Astrocyte (in vitro differentiated cells and primary cell): ENCODE results near the gene WFDC5.

Experiments
- EZH2 ChIP-seq: IDR thresholded peaks from 2 replicates; pipeline ENCODE4 v1.6.1; 2012; ENCODE audit warnings: mild to moderate bottlenecking, low read length, inconsistent platforms; ENCODE audit not compliant: insufficient read depth
- TF ChIP-seq, protein P1 (sequence below): IDR thresholded peaks from 2 replicates; pipeline ENCODE4 v1.5.1; 2011; ENCODE audit warnings: low read depth, mild to moderate bottlenecking, inconsistent platforms, low read length, moderate library complexity; ENCODE audit not compliant: insufficient read depth

DNA sequence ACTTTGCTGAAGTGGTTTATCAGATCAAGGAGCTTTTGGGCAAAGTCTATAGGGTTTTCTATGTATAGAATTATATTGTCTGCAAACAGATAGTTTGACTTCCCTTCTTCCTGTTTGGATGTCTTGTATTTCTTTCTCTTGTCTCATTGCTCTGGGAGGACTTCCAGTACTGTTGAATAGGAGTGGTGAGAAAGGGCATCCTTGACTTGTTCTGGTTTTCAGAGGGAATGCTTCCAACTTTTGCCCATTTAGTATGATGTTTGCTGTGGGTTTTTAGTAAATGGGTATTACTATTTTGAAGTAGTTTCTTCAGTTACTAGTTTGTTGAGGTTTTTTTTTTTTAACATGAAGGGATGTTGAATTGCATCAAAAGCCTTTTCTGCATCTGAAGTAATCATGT is 50.2 kb downstream of the WFDC5 start:
- TF ChIP-seq, protein P1, sequence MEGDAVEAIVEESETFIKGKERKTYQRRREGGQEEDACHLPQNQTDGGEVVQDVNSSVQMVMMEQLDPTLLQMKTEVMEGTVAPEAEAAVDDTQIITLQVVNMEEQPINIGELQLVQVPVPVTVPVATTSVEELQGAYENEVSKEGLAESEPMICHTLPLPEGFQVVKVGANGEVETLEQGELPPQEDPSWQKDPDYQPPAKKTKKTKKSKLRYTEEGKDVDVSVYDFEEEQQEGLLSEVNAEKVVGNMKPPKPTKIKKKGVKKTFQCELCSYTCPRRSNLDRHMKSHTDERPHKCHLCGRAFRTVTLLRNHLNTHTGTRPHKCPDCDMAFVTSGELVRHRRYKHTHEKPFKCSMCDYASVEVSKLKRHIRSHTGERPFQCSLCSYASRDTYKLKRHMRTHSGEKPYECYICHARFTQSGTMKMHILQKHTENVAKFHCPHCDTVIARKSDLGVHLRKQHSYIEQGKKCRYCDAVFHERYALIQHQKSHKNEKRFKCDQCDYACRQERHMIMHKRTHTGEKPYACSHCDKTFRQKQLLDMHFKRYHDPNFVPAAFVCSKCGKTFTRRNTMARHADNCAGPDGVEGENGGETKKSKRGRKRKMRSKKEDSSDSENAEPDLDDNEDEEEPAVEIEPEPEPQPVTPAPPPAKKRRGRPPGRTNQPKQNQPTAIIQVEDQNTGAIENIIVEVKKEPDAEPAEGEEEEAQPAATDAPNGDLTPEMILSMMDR: no peak
- no peak for TF ChIP-seq EZH2
